Measurements from ENCODE around the gene PLK3.
"Not testable (repeated sequence)": the region's sequence is repeated elsewhere in the genome, so short reads cannot be mapped to it uniquely, and the experiment has no call there.

The PLK3 gene

GRCh38 chr1:44799770-44800584, at the start of gene PLK3:
PLK3 (plus strand) TSS chr1:44800377; CDS start chr1:44800464, 87 bp downstream.
- peak; percentile 98 for DNase-seq

GRCh38 chr1:44757420-44757819, 42.8 kb upstream of the PLK3 start:
- DNase-seq, result no peak

GRCh38 chr1:44759077-44759476, 41.1 kb upstream of the PLK3 start:
- no peak for DNase-seq

- no peak for DNase-seq
Measured at GRCh38 chr1:44760876-44761275, 39.3 kb upstream of the PLK3 start.

- DNase-seq, result not testable (repeated sequence)
Measured at GRCh38 chr1:44766421-44766820, 33.8 kb upstream of the PLK3 start.

- peak; percentile 91 for DNase-seq
Measured at GRCh38 chr1:44775078-44775929, 24.9 kb upstream of the PLK3 start, which contains the start of gene RPS8. RPS8 (plus strand) TSS chr1:44775540; CDS start chr1:44775597, 57 bp downstream.

- DNase-seq, result peak; percentile 57
Measured at GRCh38 chr1:44775930-44776729, 24.0 kb upstream of the PLK3 start.

- DNase-seq, result no peak
Measured at GRCh38 chr1:44776730-44777068, 23.5 kb upstream of the PLK3 start.

- DNase-seq, result no peak
Measured at GRCh38 chr1:44777547-44777946, 22.6 kb upstream of the PLK3 start.

GRCh38 chr1:44777969-44778635, 22.1 kb upstream of the PLK3 start:
- no peak for DNase-seq

- no peak for DNase-seq
Measured at GRCh38 chr1:44778705-44779576, 21.2 kb upstream of the PLK3 start.

GRCh38 chr1:44780583-44781121, 19.5 kb upstream of the PLK3 start:
- no peak for DNase-seq

- DNase-seq, result no peak
Measured at GRCh38 chr1:44783697-44784093, 16.5 kb upstream of the PLK3 start.

- peak; percentile 34 for DNase-seq
Measured at GRCh38 chr1:44784094-44785028, 15.8 kb upstream of the PLK3 start.

GRCh38 chr1:44785029-44785380, 15.2 kb upstream of the PLK3 start:
- DNase-seq, result no peak

- no peak for DNase-seq
Measured at GRCh38 chr1:44785501-44786137, 14.6 kb upstream of the PLK3 start.

- DNase-seq, result peak; percentile 79
Measured at GRCh38 chr1:44786138-44786840, 13.9 kb upstream of the PLK3 start.

- no peak for DNase-seq
Measured at GRCh38 chr1:44786841-44787426, 13.2 kb upstream of the PLK3 start.

GRCh38 chr1:44787506-44787905, 12.7 kb upstream of the PLK3 start:
- DNase-seq, result no peak

Data from activated naive CD4-positive, alpha-beta T cell treated with Interleukin-2 at 50 U/mL for 16 hours (primary cell).